Thymus (tissue), 11 donors: ENCODE measurements around the gene STARD10. TPM values are rescaled to one million over a fixed set of nuclear protein-coding genes. Genes with fewer than 3 reads are reported as not detected.
"Not testable (repeated sequence)": the region's sequence is repeated elsewhere in the genome, so short reads cannot be mapped to it uniquely, and the experiment has no call there.

Experiments used
- DNase-seq, 9 donors: peaks; one replicate each; pipeline ENCODE4 v3.0.0-alpha.2; 2013; ENCODE audit warnings: low spot score in 9 of 9, low read depth in 6 of 9, missing footprints in 1 of 9
- H3K27ac ChIP-seq, 2 donors: one replicate each; pipeline ENCODE4 v1.5.1; 2013; ENCODE audit warnings: control low read depth in 1 of 2, low read depth in 1 of 2, low read length in 1 of 2, mild to moderate bottlenecking in 1 of 2, moderate library complexity in 1 of 2
- H3K27me3 ChIP-seq, 2 donors: one replicate each; pipeline ENCODE4 v1.5.1; 2013; ENCODE audit warnings: low read length in 1 of 2; ENCODE audit not compliant: control insufficient read depth in 2 of 2, insufficient read depth in 1 of 2
- H3K36me3 ChIP-seq, 2 donors: one replicate each; pipeline ENCODE4 v1.5.1; 2013; ENCODE audit warnings: low read length in 1 of 2, mild to moderate bottlenecking in 1 of 2, moderate library complexity in 1 of 2; ENCODE audit not compliant: control insufficient read depth in 2 of 2, insufficient read depth in 2 of 2
- H3K4me1 ChIP-seq, 2 donors: one replicate each; pipeline ENCODE4 v1.5.1; 2013; ENCODE audit warnings: low read length in 2 of 2; ENCODE audit not compliant: control insufficient read depth in 2 of 2, insufficient read depth in 2 of 2
- H3K4me3 ChIP-seq, 2 donors: one replicate each; pipeline ENCODE4 v1.5.1; 2013; ENCODE audit warnings: low read length in 2 of 2, control low read depth in 1 of 2, mild to moderate bottlenecking in 1 of 2
- H3K9me3 ChIP-seq, 2 donors: one replicate each; pipeline ENCODE4 v1.5.1; 2013; ENCODE audit warnings: low read length in 1 of 2, mild to moderate bottlenecking in 1 of 2; ENCODE audit not compliant: control insufficient read depth in 2 of 2, insufficient read depth in 1 of 2
- WGBS: extraction: QIAGEN DNeasy Blood & Tissue Kit; methylation state at CpG from one replicate; pipeline ENCODE4 v1.1.7; 2013; 5-methylcytosine and 5-hydroxymethylcytosine counted together
- polyA plus RNA-seq: library from polyadenylated mRNA; stranded (reverse); fragments of 200-250 nt; gene quantifications from one replicate; pipeline ENCODE4 v1.2.3, GENCODE V29; 2013
- total RNA-seq: library from RNA; stranded (reverse); fragments of 120-200 nt; gene quantifications from one replicate; pipeline ENCODE4 v1.2.4, GENCODE V29; 2013
- donor health status: healthy.

The STARD10 gene
- total and polyA plus RNA-seq, 2 donors, result 39.7 to 41.5 TPM

GRCh38 chr11:72828081-72828567 lies 34.3 kb upstream of the STARD10 start:
- DNase-seq, result no peak

GRCh38 chr11:72827656-72828055 lies 33.8 kb upstream of the STARD10 start:
- WGBS, result 89% methylated on average over 11 of the region's 11 CpGs
- peaks cover 23 to 31% of the 10 kb centered on the region in 2 donors for H3K36me3 ChIP-seq
- H3K4me3 ChIP-seq, H3K9me3 ChIP-seq, H3K27me3 ChIP-seq, H3K4me1 ChIP-seq, H3K27ac ChIP-seq, DNase-seq: not testable (repeated sequence)

More at GRCh38 chr11:72828081-72828567, 34.3 kb upstream of the STARD10 start:
- Histone ChIP-seq H3K4me1 (peaks cover 0 to 7% of the 10 kb centered on the region in 2 donors), H3K4me3 (no peak overlapping the region), H3K36me3 (peaks cover 24 to 31% of the 10 kb centered on the region in 2 donors), H3K27me3 (no peaks in the 10 kb centered on the region), H3K9me3 (no peaks in the 10 kb centered on the region), H3K27ac (no peak overlapping the region)
- WGBS, result 95% methylated on average over 11 of the region's 11 CpGs

GRCh38 chr11:72826942-72827480 lies 33.2 kb upstream of the STARD10 start:
- no peak for DNase-seq

GRCh38 chr11:72826191-72826941 lies 32.5 kb upstream of the STARD10 start:
- Histone ChIP-seq H3K27me3 (no peaks in the 10 kb centered on the region), H3K9me3 (peaks cover 0 to 3% of the 10 kb centered on the region in 2 donors), H3K4me1 (peaks cover 0 to 15% of the 10 kb centered on the region in 2 donors), H3K4me3 (no peak overlapping the region), H3K27ac (no peak overlapping the region), H3K36me3 (peaks cover 22 to 34% of the 10 kb centered on the region in 2 donors)
- 97% methylated on average over 15 of the region's 15 CpGs for WGBS
- no peak for DNase-seq

More at GRCh38 chr11:72826942-72827480, 33.2 kb upstream of the STARD10 start:
- H3K27me3 ChIP-seq, result no peaks in the 10 kb centered on the region
- H3K36me3 ChIP-seq, result peaks cover 23 to 34% of the 10 kb centered on the region in 2 donors
- H3K4me3 ChIP-seq, result no peak overlapping the region
- WGBS, result 95% methylated on average over 8 of the region's 8 CpGs
- peaks cover 0 to 14% of the 10 kb centered on the region in 2 donors for H3K4me1 ChIP-seq
- H3K9me3 ChIP-seq, result no peaks in the 10 kb centered on the region
- no peak overlapping the region for H3K27ac ChIP-seq

- WGBS, result 84% methylated on average over 4 of the region's 4 CpGs
- Histone ChIP-seq H3K9me3 (peaks cover 0 to 3% of the 10 kb centered on the region in 2 donors), H3K36me3 (peaks cover 21 to 39% of the 10 kb centered on the region in 2 donors), H3K4me3 (no peak overlapping the region), H3K27ac (no peak overlapping the region), H3K27me3 (no peaks in the 10 kb centered on the region), H3K4me1 (peaks cover 0 to 20% of the 10 kb centered on the region in 2 donors)
- no peak for DNase-seq
Measured at GRCh38 chr11:72825661-72826060, 31.8 kb upstream of the STARD10 start.

- no peak for DNase-seq
- H3K27me3 ChIP-seq, result no peaks in the 10 kb centered on the region
- no peak overlapping the region for H3K27ac ChIP-seq
- peaks cover 17 to 37% of the 10 kb centered on the region in 2 donors for H3K36me3 ChIP-seq
- peaks cover 0 to 3% of the 10 kb centered on the region in 2 donors for H3K9me3 ChIP-seq
- H3K4me1 ChIP-seq, result peaks cover 0 to 20% of the 10 kb centered on the region in 2 donors
- WGBS, result 88% methylated on average over 15 of the region's 15 CpGs
- H3K4me3 ChIP-seq, result no peak overlapping the region
Measured at GRCh38 chr11:72824811-72825505, 31.1 kb upstream of the STARD10 start.

GRCh38 chr11:72824020-72824419 lies 30.2 kb upstream of the STARD10 start:
- Histone ChIP-seq H3K4me1 (peaks cover 0 to 20% of the 10 kb centered on the region in 2 donors), H3K36me3 (peaks cover 16 to 32% of the 10 kb centered on the region in 2 donors), H3K27me3 (no peaks in the 10 kb centered on the region), H3K27ac (no peak overlapping the region), H3K9me3 (peaks cover 0 to 3% of the 10 kb centered on the region in 2 donors), H3K4me3 (no peak overlapping the region)
- 98% methylated on average over 7 of the region's 7 CpGs for WGBS
- DNase-seq, result no peak

GRCh38 chr11:72823105-72823804 lies 29.4 kb upstream of the STARD10 start:
- Histone ChIP-seq H3K36me3 (peaks cover 16 to 34% of the 10 kb centered on the region in 2 donors), H3K4me3 (no peak overlapping the region), H3K27me3 (no peaks in the 10 kb centered on the region), H3K27ac (no peak overlapping the region), H3K9me3 (peaks cover 0 to 3% of the 10 kb centered on the region in 2 donors), H3K4me1 (peaks cover 0 to 20% of the 10 kb centered on the region in 2 donors)
- no peak for DNase-seq
- WGBS, result 96% methylated on average over 9 of the region's 9 CpGs
